ENCODE data around the gene PHIP.
"Not testable (repeated sequence)": the region's sequence is repeated elsewhere in the genome, so short reads cannot be mapped to it uniquely, and the experiment has no call there.

PHIP gene

DNA sequence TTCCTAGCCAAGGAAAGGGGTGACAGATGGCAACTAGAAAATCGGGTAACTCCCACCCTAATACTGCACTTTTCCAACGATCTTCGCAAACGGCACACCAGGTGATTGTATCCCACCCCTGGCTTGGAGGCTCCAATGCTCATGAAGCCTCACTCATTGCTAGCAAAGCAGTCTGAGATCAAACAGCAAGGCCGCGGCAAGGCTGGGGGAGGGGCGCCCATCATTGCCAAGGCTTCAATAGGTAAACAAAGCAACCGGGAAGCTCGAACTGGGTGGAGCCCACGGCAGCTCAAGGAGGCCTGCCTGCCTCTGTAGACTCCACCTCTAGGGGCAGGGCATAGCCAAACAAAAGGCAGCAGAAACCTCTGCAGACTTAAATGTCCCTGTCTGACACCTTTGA lies 156.9 kb downstream of the PHIP start:
- DNase-seq (ENCODE audit: low spot score) = not testable (repeated sequence)

DNA sequence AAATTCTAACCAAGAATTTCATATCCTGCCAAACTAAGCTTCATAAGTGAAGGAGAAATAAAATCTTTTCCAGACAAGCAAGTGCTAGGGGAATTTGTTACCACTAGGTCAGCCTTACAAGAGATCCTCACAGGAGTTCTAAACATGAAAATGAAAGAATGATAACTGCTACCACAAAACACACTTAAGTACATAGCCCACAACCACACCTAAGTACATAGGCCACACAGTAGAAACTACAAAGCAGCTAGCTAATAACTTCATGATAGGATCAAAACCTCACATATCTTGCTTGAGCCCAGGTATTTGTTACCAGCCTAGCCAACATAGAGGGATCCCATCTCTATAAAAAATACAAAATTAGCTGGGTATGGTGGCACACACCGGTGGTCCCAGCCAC lies 160.3 kb downstream of the PHIP start:
- DNase-seq (ENCODE audit: low spot score) = no peak

DNA sequence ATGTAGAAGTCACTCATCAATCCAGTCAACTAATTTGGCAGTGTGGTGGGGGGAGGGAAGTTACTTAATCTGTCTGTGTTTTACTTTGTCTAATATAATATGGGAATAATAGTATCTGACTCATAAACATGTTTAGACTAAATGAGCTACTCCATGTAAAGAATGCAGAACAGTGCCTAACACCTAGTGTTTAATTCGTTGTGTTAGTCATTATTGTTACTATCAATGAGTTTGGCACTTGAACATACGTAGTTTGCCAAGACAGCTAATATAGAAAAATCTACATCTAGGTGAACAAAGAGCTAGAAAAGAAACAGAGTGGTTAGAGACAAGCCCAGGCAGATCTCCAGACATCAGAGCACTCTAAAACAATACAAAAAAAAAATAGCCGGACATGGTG lies 161.6 kb downstream of the PHIP start:
- DNase-seq (ENCODE audit: low spot score) = no peak

DNA sequence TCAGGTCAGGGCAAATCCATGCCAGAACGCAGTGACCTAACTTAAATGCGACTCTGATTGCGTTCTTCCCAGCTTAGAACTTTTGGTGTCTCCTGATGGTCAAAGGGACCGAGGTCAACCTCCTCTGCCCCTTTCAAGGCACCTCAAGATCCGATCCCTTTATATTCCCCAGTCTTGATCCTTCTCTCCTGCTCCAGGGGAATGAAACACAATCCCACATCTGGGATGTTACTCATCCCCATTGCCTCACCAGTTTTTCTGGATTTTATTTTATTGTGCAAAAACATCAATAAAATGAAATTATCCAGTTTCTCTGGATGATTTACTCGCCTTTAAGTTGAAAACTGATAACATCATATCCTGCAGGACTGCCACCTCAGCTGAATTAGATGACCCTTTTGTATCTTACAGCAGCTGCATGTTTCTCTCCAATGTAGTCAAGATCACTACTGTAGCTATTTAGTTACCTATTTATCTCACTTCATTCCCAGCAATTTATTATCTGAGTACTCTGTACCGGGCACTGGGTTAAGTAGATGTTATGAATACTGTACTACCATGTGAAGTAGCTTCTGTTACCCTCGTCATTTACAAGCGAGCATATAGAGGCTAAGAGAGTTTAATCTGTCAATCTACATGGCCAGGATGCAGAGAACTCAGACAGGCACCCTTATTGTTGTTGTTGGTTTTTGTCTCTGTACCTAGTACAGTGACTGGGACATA lies 166.7 kb downstream of the PHIP start:
- DNase-seq (ENCODE audit: low spot score) = no peak

DNA sequence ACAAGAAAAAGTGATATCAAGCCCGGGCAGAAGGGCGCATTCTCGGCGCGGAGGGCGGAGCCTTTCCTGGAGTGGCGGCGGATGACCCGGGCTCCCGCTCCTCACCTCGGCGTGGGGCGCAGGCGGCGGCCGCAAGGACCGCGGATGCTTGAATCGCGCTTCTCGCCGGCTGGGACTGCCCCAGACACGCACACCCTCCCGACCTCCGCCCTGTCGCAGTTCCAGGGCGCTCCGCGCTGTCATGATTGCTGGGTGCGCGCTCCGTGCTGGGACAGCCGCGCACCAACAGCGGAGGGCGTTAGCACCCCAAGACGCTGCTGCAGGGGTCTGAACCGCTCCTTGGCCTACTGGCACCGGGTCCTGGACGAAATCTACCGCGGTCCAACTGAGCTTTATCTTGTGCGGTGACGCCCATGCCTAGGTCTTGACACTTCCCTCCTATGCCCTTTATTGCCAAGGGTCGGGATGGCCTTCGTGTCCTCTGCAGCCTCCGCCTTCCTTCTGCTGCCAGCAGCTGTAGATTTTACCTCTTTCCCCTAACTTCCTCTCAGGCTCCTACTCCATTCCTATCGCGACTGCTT lies 167.4 kb downstream of the PHIP start:
- peak; percentile 23 for DNase-seq (ENCODE audit: low spot score)

DNA sequence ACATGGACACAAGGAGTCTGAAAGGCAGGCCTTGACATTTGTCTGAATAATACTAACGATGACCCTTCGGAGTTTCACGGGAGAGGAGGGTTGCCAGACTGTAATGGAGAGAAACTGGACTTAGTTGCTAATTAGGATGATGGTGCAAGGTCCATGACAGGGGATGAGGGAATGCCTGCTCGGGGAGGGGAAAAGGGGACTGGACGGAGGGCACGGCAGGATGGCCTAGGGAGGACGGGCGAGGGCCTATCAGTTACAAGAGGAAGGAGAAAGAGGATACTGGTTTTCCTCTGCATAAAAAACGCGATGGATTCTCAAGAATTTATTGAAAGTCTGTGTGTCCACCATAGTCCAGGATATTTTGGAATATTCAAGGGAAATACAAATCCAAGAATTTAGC lies 168.0 kb downstream of the PHIP start:
- DNase-seq (ENCODE audit: low spot score) = no peak

DNA sequence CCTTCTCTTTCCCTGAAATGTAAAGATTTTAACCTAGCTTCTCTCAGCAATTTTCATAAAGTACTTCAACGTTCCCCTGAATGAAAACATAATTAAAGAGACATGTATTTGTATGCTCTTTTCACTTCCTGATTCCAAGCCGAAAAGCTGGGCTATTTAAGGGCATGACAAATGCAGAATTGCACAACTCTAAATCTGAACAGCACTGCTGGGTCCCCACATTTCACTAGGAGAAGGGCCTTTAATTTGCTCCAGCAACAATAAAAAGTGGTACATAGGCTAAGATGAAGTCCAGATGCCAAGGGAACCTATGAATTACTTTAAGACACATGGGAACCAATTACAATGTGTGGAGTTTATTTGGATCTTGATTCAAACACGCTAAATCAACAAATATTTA lies 168.7 kb downstream of the PHIP start:
- peak; percentile 23 for DNase-seq (ENCODE audit: low spot score)

DNA sequence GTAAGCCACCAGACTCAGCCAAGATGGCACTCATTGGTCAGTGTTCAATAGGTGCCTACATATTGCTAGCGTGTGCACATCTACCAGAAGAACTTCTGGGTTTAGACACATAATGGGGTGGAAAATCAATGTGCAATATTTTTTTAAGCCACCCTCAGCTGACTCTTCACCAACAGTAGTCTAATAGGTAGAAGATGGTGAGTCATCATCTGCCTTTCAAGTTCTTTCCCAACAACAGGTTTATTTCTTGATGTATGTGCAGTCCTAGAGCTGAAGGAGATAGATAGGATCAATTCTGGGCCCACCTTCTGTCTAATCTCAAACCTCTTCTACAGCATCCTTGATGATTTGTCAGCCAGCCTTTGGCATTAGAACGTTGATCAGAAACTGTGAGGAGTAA lies 169.4 kb downstream of the PHIP start:
- no peak for DNase-seq (ENCODE audit: low spot score)

DNA sequence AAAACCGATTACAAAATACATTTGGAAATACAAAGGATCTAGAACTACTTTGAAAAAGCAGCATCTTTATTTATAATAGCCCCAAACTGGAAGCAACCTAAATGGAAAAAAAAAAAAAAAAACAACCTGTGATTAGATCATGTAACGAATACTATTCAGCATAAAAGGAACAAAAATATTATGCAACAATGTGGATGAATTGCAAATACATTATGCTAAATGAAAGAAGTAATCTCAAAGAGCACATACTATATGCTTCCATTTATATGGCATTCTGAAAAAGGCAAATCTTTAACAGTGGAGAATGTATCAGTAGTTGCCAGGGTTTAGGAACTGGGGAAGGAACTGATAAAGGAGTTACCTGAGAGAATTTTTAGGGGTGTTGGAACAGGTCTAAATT lies 181.8 kb downstream of the PHIP start:
- DNase-seq (ENCODE audit: low spot score) = no peak

DNA sequence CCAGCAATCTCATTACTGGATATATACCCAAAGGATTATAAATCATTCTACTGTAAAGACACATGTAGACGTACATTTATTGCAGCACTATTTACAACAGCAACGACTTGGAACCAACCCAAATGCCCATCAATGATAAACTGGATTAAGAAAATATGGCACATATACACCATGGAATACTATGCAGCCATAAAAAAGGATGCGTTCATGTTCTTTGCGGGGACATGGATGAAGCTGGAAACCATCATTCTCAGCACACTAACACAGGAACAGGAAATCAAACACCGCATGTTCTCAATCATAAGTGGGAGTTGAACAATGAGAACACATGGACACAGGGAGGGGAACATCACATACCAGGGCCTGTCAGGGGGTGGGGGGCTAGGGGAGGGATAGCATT lies 188.2 kb downstream of the PHIP start:
- not testable (repeated sequence) for DNase-seq (ENCODE audit: low spot score)
